Suprapubic skin (tissue), 4 donors: ENCODE results near the gene FASLG. TPM values are rescaled to one million over a fixed set of nuclear protein-coding genes. Genes with fewer than 3 reads are reported as not detected.

Experiments
- DNase-seq, 2 donors: peaks; one replicate each; pipeline ENCODE4 v3.0.0-alpha.2; 2019; ENCODE audit warnings: low spot score in 2 of 2
- H3K27ac ChIP-seq: fragments of 200-600 bp; sonication (generic); one replicate; pipeline ENCODE4 v1.5.1; 2019
- H3K27me3 ChIP-seq: fragments of 200-600 bp; sonication (generic); one replicate; pipeline ENCODE4 v1.5.1; 2019
- H3K36me3 ChIP-seq: fragments of 200-600 bp; sonication (generic); one replicate; pipeline ENCODE4 v1.5.1; 2019
- H3K4me1 ChIP-seq: fragments of 200-600 bp; sonication (generic); one replicate; pipeline ENCODE4 v1.5.1; 2019
- H3K4me3 ChIP-seq: fragments of 200-600 bp; sonication (generic); one replicate; pipeline ENCODE4 v1.5.1; 2019; ENCODE audit warnings: mild to moderate bottlenecking
- H3K9me3 ChIP-seq: fragments of 200-600 bp; sonication (generic); one replicate; pipeline ENCODE4 v1.5.1; 2019
- CTCF ChIP-seq, 2 donors: fragments of 200-600 bp in 1 of 2; fragments of 450-650 bp in 1 of 2; sonication (generic) in 1 of 2; IDR thresholded peaks; one replicate each; pipeline ENCODE4 v1.5.1; 2016 to 2019; ENCODE audit warnings: antibody characterized with exemption in 2 of 2, mild to moderate bottlenecking in 1 of 2, moderate library complexity in 1 of 2
- EP300 ChIP-seq: sonication (generic); formaldehyde crosslinking; IDR thresholded peaks from one replicate; pipeline ENCODE4 v1.6.1; 2017; ENCODE audit warnings: antibody characterized with exemption
- POLR2A ChIP-seq, 2 donors: fragments of 450-650 bp; IDR thresholded peaks; one replicate each; pipeline ENCODE4 v1.6.1; 2017; ENCODE audit warnings: antibody characterized with exemption in 2 of 2, mild to moderate bottlenecking in 2 of 2, moderate library complexity in 2 of 2
- POLR2AphosphoS5 ChIP-seq, 3 donors: sonication (generic); formaldehyde crosslinking; IDR thresholded peaks; one replicate each; pipeline ENCODE4 v1.6.1; 2017; ENCODE audit warnings: antibody characterized with exemption in 3 of 3
- WGBS: methylation state at CpG from one replicate; pipeline ENCODE4 v1.1.5; 2018; 5-methylcytosine and 5-hydroxymethylcytosine counted together
- total RNA-seq, 4 donors: library from RNA; depleted of rRNA; stranded (reverse); fragments of >200 nt; gene quantifications; one replicate each; pipeline ENCODE4 v1.1.0, GENCODE V29; 2016

The FASLG gene
- total RNA-seq, 4 donors from 2014 or later = not detected

- TF ChIP-seq EP300 = no peak
- no peak for TF ChIP-seq POLR2A (IDR thresholded peaks at IDR 0.05)
- no peak for TF ChIP-seq CTCF (IDR thresholded peaks at IDR 0.05)
- TF ChIP-seq POLR2AphosphoS5 (IDR thresholded peaks at IDR 0.05) = no peak
- H3K4me1 ChIP-seq = no peaks in the 10 kb centered on the region
- H3K4me3 ChIP-seq = no peak overlapping the region
- H3K36me3 ChIP-seq = no peaks in the 10 kb centered on the region
- no peak overlapping the region for H3K27ac ChIP-seq
- no peak for DNase-seq
- 86% methylated on average over 3 of the region's 3 CpGs for WGBS
- H3K9me3 ChIP-seq = no peaks in the 10 kb centered on the region
- no peaks in the 10 kb centered on the region for H3K27me3 ChIP-seq
These were observed 9.2 kb downstream of the FASLG start for GRCh38 chr1:172668097-172668496.

GRCh38 chr1:172669011-172669410 is 10.1 kb downstream of the FASLG start:
- TF ChIP-seq POLR2A (IDR thresholded peaks at IDR 0.05) (no peak), CTCF (IDR thresholded peaks at IDR 0.05) (no peak), POLR2AphosphoS5 (IDR thresholded peaks at IDR 0.05) (no peak), EP300 (no peak)
- Histone ChIP-seq H3K36me3 (no peaks in the 10 kb centered on the region), H3K27me3 (no peaks in the 10 kb centered on the region), H3K4me3 (no peak overlapping the region), H3K27ac (no peak overlapping the region), H3K9me3 (no peaks in the 10 kb centered on the region), H3K4me1 (no peaks in the 10 kb centered on the region)
- DNase-seq = no peak
- 95% methylated on average over 3 of the region's 3 CpGs for WGBS

GRCh38 chr1:172670316-172670715 is 11.4 kb downstream of the FASLG start:
- WGBS = 84% methylated on average over 4 of the region's 4 CpGs
- DNase-seq = no peak
- no peak overlapping the region for H3K4me3 ChIP-seq
- no peaks in the 10 kb centered on the region for H3K27me3 ChIP-seq
- no peak overlapping the region for H3K27ac ChIP-seq
- H3K4me1 ChIP-seq = peaks cover 5% of the 10 kb centered on the region
- H3K36me3 ChIP-seq = no peaks in the 10 kb centered on the region
- H3K9me3 ChIP-seq = no peaks in the 10 kb centered on the region
- TF ChIP-seq EP300 (no peak), POLR2A (IDR thresholded peaks at IDR 0.05) (no peak), POLR2AphosphoS5 (IDR thresholded peaks at IDR 0.05) (no peak), CTCF (IDR thresholded peaks at IDR 0.05) (no peak)

- DNase-seq = no peak
- Histone ChIP-seq H3K4me1 (peaks cover 8% of the 10 kb centered on the region), H3K36me3 (no peaks in the 10 kb centered on the region), H3K9me3 (no peaks in the 10 kb centered on the region), H3K27ac (no peak overlapping the region), H3K27me3 (no peaks in the 10 kb centered on the region), H3K4me3 (no peak overlapping the region)
- no peak for TF ChIP-seq EP300
- WGBS = 57% methylated on average over 4 of the region's 4 CpGs
These were observed 11.9 kb downstream of the FASLG start for GRCh38 chr1:172670791-172671190.

- no peaks in the 10 kb centered on the region for H3K36me3 ChIP-seq
- DNase-seq = no peak
- peaks cover 8% of the 10 kb centered on the region for H3K4me1 ChIP-seq
- H3K9me3 ChIP-seq = no peaks in the 10 kb centered on the region
- TF ChIP-seq EP300 (no peak), POLR2AphosphoS5 (IDR thresholded peaks at IDR 0.05) (no peak)
- H3K4me3 ChIP-seq = no peak overlapping the region
- H3K27ac ChIP-seq = no peak overlapping the region
- no peaks in the 10 kb centered on the region for H3K27me3 ChIP-seq
These were observed 12.7 kb downstream of the FASLG start for GRCh38 chr1:172671591-172671990.

- no peak for DNase-seq
- no peaks in the 10 kb centered on the region for H3K9me3 ChIP-seq
- H3K4me1 ChIP-seq = peaks cover 8% of the 10 kb centered on the region
- TF ChIP-seq POLR2AphosphoS5 (IDR thresholded peaks at IDR 0.05) (no peak), CTCF (IDR thresholded peaks at IDR 0.05) (no peak), POLR2A (IDR thresholded peaks at IDR 0.05) (no peak), EP300 (no peak)
- H3K27me3 ChIP-seq = no peaks in the 10 kb centered on the region
- no peak overlapping the region for H3K27ac ChIP-seq
- no peak overlapping the region for H3K4me3 ChIP-seq
- no peaks in the 10 kb centered on the region for H3K36me3 ChIP-seq
- 93% methylated on average over 2 of the region's 2 CpGs for WGBS
These were observed 13.8 kb downstream of the FASLG start for GRCh38 chr1:172672720-172673119.
